Tibial nerve (tissue), 4 donors: ENCODE data around the gene ASB3.

ENCODE experiments used
- CTCF ChIP-seq, 5 experiments: fragments of 200-600 bp in 3 of 5; fragments of 450-650 bp in 2 of 5; sonication (generic) in 3 of 5; IDR thresholded peaks; one replicate each; pipeline ENCODE4 v1.5.1; 2016 to 2019; ENCODE audit warnings: antibody characterized with exemption in 5 of 5, mild to moderate bottlenecking in 3 of 5, moderate library complexity in 2 of 5
- EP300 ChIP-seq, 2 donors: sonication (generic); formaldehyde crosslinking; IDR thresholded peaks; one replicate each; pipeline ENCODE4 v1.6.1; 2017; ENCODE audit warnings: antibody characterized with exemption in 2 of 2, mild to moderate bottlenecking in 1 of 2
- POLR2A ChIP-seq, 2 donors: fragments of 450-650 bp; IDR thresholded peaks; one replicate each; pipeline ENCODE4 v1.6.1; 2017; ENCODE audit warnings: antibody characterized with exemption in 2 of 2, mild to moderate bottlenecking in 2 of 2, moderate library complexity in 2 of 2

DNA sequence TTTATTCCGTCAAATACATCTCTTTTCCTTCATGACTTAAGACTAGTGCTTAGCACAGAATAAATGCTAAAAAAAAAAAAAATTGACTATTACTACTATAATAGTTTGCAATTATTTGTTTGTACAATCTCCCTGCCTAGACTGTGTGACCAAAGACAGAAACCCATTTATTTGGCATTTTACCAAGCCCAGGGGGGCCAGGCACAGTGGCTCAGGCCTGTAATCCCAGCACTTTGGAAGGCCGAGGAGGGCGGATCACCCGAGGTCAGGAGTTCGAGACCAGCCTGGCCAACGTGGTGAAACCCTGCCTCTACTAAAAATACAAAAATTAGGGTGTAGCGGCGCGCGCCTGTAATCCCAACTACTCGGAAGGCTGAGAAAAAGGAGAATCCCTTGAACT, 1.4 kb downstream of the ASB3 start:
- TF ChIP-seq CTCF (IDR thresholded peaks at IDR 0.05) (no peak), POLR2A (IDR thresholded peaks at IDR 0.05) (no peak), EP300 (IDR thresholded peaks at IDR 0.05) (no peak)
